Cardiac muscle cell (in vitro differentiated cells and primary cell): Measurements from ENCODE around the gene ST8SIA4. TPM values are rescaled to one million over a fixed set of nuclear protein-coding genes. Genes with fewer than 3 reads are reported as not detected.

Experiments used
- DNase-seq, 2 donors: peaks; one replicate each; pipeline versions ENCODE4 v3.0.0 to v3.0.0-alpha.2; 2010 to 2017; ENCODE audit warnings: low read depth in 1 of 2, low spot score in 1 of 2
- H3K27ac ChIP-seq: fragments of 200-600 bp; sonication (generic); 2 replicates; pipeline ENCODE4 v1.5.1; 2016
- H3K27me3 ChIP-seq: fragments of 200-600 bp; sonication (generic); 2 replicates; pipeline ENCODE4 v1.6.0; 2016; ENCODE audit warnings: control low read depth
- H3K36me3 ChIP-seq: fragments of 200-600 bp; sonication (generic); 2 replicates; pipeline ENCODE4 v1.5.1; 2016; ENCODE audit warnings: control low read depth
- H3K4me1 ChIP-seq: fragments of 200-600 bp; sonication (generic); 2 replicates; pipeline ENCODE4 v1.8.1; 2017; ENCODE audit warnings: low read depth, mild to moderate bottlenecking, mixed run types
- H3K4me3 ChIP-seq: fragments of 200-600 bp; sonication (generic); 2 replicates; pipeline ENCODE4 v1.5.1; 2016; ENCODE audit warnings: mild to moderate bottlenecking
- H3K9me3 ChIP-seq: fragments of 200-600 bp; sonication (generic); 2 replicates; pipeline ENCODE4 v1.5.1; 2017; ENCODE audit warnings: low read depth, mild to moderate bottlenecking, control low read depth
- CTCF ChIP-seq: IDR thresholded peaks from 2 replicates; pipeline ENCODE4 v1.5.1; 2012; ENCODE audit warnings: low read depth, mild to moderate bottlenecking, low read length
- polyA plus RNA-seq: library from polyadenylated mRNA; unstranded; fragments of >200 nt; fragmentation: Nextera tagmentation; extraction: Ambion mirVana; gene quantifications from 2 replicates; pipeline ENCODE4 v1.2.1, GENCODE V29; 2016
- total RNA-seq: library from RNA; depleted of rRNA; stranded (reverse); fragments of >200 nt; gene quantifications from 2 replicates; pipeline ENCODE4 v1.2.3, GENCODE V29; 2016

The ST8SIA4 gene
- total and polyA plus RNA-seq, 2 experiments from 2014 or later = 0.02 to 0.06 TPM

- no peak for DNase-seq
- TF ChIP-seq CTCF = no peak
- H3K27ac ChIP-seq = no peak overlapping the region
- H3K4me1 ChIP-seq = no peaks in the 10 kb centered on the region
- H3K36me3 ChIP-seq = no peaks in the 10 kb centered on the region
- no peaks in the 10 kb centered on the region for H3K27me3 ChIP-seq
- no peak overlapping the region for H3K4me3 ChIP-seq
- H3K9me3 ChIP-seq = no peaks in the 10 kb centered on the region
These were observed 65.0 kb downstream of the ST8SIA4 start for GRCh38 chr5:100838048-100838473.

- Histone ChIP-seq H3K9me3 (no peaks in the 10 kb centered on the region), H3K4me1 (no peaks in the 10 kb centered on the region), H3K4me3 (no peak overlapping the region), H3K27me3 (no peaks in the 10 kb centered on the region), H3K27ac (no peak overlapping the region), H3K36me3 (no peaks in the 10 kb centered on the region)
- TF ChIP-seq CTCF = no peak
- DNase-seq = no peak
These were observed 68.6 kb downstream of the ST8SIA4 start for GRCh38 chr5:100834519-100834918.

GRCh38 chr5:100832252-100833230, 70.5 kb downstream of the ST8SIA4 start:
- Histone ChIP-seq H3K27me3 (no peaks in the 10 kb centered on the region), H3K27ac (no peak overlapping the region), H3K9me3 (no peaks in the 10 kb centered on the region), H3K36me3 (no peaks in the 10 kb centered on the region), H3K4me1 (no peaks in the 10 kb centered on the region), H3K4me3 (no peak overlapping the region)
- no peak for TF ChIP-seq CTCF
- no peak for DNase-seq

- no peaks in the 10 kb centered on the region for H3K9me3 ChIP-seq
- H3K4me1 ChIP-seq = no peaks in the 10 kb centered on the region
- no peaks in the 10 kb centered on the region for H3K27me3 ChIP-seq
- no peaks in the 10 kb centered on the region for H3K36me3 ChIP-seq
- H3K4me3 ChIP-seq = no peak overlapping the region
- no peak for TF ChIP-seq CTCF
- H3K27ac ChIP-seq = no peak overlapping the region
- DNase-seq = no peak
These were observed 74.2 kb downstream of the ST8SIA4 start for GRCh38 chr5:100828898-100829356.

- Histone ChIP-seq H3K27me3 (no peaks in the 10 kb centered on the region), H3K36me3 (no peaks in the 10 kb centered on the region), H3K27ac (no peak overlapping the region), H3K9me3 (no peaks in the 10 kb centered on the region), H3K4me1 (no peaks in the 10 kb centered on the region), H3K4me3 (no peak overlapping the region)
- TF ChIP-seq CTCF = no peak
- DNase-seq = no peak
These were observed 74.8 kb downstream of the ST8SIA4 start for GRCh38 chr5:100828071-100828897.
